ENCODE data around the gene SPACA6. TPM values are rescaled to one million over a fixed set of nuclear protein-coding genes. Genes with fewer than 3 reads are reported as not detected.

SPACA6 gene
- total RNA-seq, 4 donors from 2014 or later: 11.8 to 37.8 (median 17.4) TPM

DNA sequence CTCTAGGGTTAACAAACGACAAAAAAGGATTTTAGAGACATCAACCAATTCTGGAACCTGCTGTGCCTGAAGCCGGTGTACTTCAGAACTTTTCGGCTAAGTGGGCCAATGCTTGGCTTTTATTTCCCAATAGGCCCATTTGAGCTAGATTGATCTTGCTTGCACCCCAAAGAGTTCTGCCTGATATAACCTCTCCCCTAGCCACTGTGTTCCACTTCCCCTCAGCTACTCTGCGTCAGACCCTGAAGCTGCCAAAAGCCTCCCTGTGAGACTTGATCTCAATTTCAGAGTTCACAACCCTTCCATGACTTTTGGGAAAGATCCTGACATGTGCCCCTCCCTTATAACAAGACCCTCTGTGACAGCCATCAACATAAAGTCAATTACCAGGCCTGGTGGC, 40.9 kb upstream of the SPACA6 start:
- TF ChIP-seq, protein P1, sequence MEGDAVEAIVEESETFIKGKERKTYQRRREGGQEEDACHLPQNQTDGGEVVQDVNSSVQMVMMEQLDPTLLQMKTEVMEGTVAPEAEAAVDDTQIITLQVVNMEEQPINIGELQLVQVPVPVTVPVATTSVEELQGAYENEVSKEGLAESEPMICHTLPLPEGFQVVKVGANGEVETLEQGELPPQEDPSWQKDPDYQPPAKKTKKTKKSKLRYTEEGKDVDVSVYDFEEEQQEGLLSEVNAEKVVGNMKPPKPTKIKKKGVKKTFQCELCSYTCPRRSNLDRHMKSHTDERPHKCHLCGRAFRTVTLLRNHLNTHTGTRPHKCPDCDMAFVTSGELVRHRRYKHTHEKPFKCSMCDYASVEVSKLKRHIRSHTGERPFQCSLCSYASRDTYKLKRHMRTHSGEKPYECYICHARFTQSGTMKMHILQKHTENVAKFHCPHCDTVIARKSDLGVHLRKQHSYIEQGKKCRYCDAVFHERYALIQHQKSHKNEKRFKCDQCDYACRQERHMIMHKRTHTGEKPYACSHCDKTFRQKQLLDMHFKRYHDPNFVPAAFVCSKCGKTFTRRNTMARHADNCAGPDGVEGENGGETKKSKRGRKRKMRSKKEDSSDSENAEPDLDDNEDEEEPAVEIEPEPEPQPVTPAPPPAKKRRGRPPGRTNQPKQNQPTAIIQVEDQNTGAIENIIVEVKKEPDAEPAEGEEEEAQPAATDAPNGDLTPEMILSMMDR (IDR thresholded peaks at IDR 0.05): no peak
- TF ChIP-seq POLR2AphosphoS5 (IDR thresholded peaks at IDR 0.05): no peak
- H3K27me3 ChIP-seq: peaks cover 0 to 24% (median 0%) of the 10 kb centered on the region in 4 donors
- H3K27ac ChIP-seq (replicated peaks in 1 of 4): no peak overlapping the region
- 58% methylated on average over 4 of the region's 4 CpGs for WGBS
- no peaks in the 10 kb centered on the region for H3K9me3 ChIP-seq
- no peaks in the 10 kb centered on the region for H3K36me3 ChIP-seq
- H3K4me3 ChIP-seq: no peak overlapping the region
- intact Hi-C loops (cut with DNase I): loop anchor here (10.0 kb wide), 4 partner anchors 47 to 317 kb away; partner anchors contain the start of gene CEACAM18
- H3K4me1 ChIP-seq: peaks cover 0 to 7% (median 6%) of the 10 kb centered on the region in 4 donors
- DNase-seq (ENCODE audit: extremely low spot score): no peak

GRCh38 chr19:51653162-51653561, 40.0 kb upstream of the SPACA6 start:
- Histone ChIP-seq H3K36me3 (no peaks in the 10 kb centered on the region), H3K4me1 (peaks cover 0 to 9% (median 6%) of the 10 kb centered on the region in 4 donors), H3K4me3 (no peak overlapping the region), H3K27me3 (peaks cover 0 to 19% (median 0%) of the 10 kb centered on the region in 4 donors), H3K9me3 (no peaks in the 10 kb centered on the region), H3K27ac (replicated peaks in 1 of 4) (no peak overlapping the region)
- TF ChIP-seq, protein P1 (IDR thresholded peaks at IDR 0.05): no peak
- no peak for TF ChIP-seq POLR2A (IDR thresholded peaks at IDR 0.05; ENCODE audit: low read depth)
- TF ChIP-seq POLR2AphosphoS5 (IDR thresholded peaks at IDR 0.05): no peak
- TF ChIP-seq EP300 (IDR thresholded peaks at IDR 0.05): no peak
- intact Hi-C loops (cut with DNase I): loop anchor here (10.0 kb wide), 4 partner anchors 48 to 318 kb away; partner anchors contain the start of gene CEACAM18
- 30% methylated on average over 2 of the region's 2 CpGs for WGBS
- DNase-seq (ENCODE audit: extremely low spot score): no peak

DNA sequence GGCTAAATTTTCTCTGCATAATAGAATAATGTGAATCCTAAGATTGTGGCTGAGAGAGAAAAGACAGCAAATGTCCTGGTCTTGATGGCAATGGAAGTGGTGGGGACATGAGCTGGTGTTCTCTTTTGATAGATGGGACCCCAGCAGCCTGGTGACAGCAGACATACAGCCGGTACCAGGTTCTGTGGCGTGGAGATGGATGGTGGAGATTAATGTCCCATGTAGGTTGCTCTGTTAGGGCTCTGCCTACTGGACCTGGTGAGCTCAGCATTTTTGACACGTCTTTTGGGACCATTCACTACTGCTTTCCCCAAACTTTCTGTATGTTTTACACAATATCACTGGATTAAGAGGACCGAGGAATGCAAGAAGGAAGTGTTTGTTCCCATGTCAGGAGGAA, 38.3 kb upstream of the SPACA6 start:
- no peak for TF ChIP-seq POLR2AphosphoS5 (IDR thresholded peaks at IDR 0.05)
- no peak overlapping the region for H3K4me3 ChIP-seq
- H3K27me3 ChIP-seq: peaks cover 0 to 18% (median 0%) of the 10 kb centered on the region in 4 donors
- WGBS: 51% methylated on average over 4 of the region's 4 CpGs
- H3K36me3 ChIP-seq: no peaks in the 10 kb centered on the region
- no peaks in the 10 kb centered on the region for H3K9me3 ChIP-seq
- H3K4me1 ChIP-seq: peaks cover 0 to 9% (median 6%) of the 10 kb centered on the region in 4 donors
- no peak for DNase-seq (ENCODE audit: extremely low spot score)
- intact Hi-C loops (cut with DNase I): loop anchor here (10.0 kb wide), 4 partner anchors 50 to 320 kb away; partner anchors contain the start of gene CEACAM18
- H3K27ac ChIP-seq (replicated peaks in 1 of 4): no peak overlapping the region

DNA sequence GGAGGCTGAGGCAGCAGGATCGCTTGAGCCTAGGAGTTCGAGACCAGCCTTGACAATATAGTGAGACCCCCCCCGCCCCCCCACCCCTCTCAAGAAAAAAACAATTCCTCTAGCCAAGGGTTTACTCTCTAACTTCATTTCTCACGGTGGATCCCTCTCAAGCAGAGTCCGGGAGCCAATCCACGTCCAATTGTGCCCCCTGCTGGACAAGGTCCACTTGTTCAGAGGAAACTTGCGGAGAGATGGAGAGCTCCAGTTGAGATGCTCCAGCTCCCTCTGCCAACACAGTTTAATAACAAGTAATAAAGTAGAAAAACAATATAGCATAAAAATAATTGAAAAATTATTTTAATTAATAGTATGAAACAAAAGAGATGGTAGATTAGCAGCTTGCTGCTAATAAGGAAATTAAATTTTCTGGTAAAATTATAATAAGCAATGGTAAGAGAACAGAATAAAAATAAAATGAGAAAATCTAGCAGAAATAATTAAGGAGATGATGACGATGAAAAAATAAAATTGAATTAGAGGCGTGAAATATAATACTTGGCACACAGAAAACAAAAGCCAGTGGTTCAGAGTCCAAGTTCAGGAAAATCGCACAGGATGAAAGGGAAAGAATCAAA, 32.0 kb upstream of the SPACA6 start:
- Histone ChIP-seq H3K9me3 (no peaks in the 10 kb centered on the region), H3K36me3 (no peaks in the 10 kb centered on the region), H3K4me3 (no peak overlapping the region), H3K4me1 (peaks cover 0 to 9% (median 6%) of the 10 kb centered on the region in 4 donors), H3K27me3 (peaks cover 0 to 31% (median 0%) of the 10 kb centered on the region in 4 donors), H3K27ac (replicated peaks in 1 of 4) (no peak overlapping the region)
- intact Hi-C loops (cut with DNase I): no loop called here
- WGBS: 12% methylated on average over 8 of the region's 10 CpGs
- DNase-seq (ENCODE audit: extremely low spot score): no peak
- TF ChIP-seq EP300 (IDR thresholded peaks at IDR 0.05): no peak
- no peak for TF ChIP-seq POLR2A (IDR thresholded peaks at IDR 0.05; ENCODE audit: low read depth)
- no peak for TF ChIP-seq POLR2AphosphoS5 (IDR thresholded peaks at IDR 0.05)
- TF ChIP-seq, protein P1 (IDR thresholded peaks at IDR 0.05): peak; percentile 50 to 57 (median 57)

DNA sequence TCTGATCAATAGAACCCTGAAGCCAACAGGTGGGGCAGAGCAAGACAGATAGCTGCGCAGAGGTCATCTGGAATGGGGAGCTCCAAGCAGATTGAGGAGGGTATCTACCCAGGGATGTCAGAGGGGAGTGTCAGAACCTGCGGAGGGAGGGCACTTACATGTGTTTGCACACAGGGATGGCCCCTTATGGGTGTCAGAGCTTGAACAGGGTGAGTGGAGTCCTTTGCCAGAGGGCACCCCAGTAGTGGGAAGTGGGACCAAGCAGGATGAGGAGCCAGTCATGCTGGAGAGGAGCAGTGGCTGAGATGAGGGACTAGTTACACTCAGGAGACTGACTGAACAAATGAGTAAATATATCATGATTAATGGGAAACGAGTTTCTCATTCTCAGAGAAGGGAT, 29.5 kb upstream of the SPACA6 start:
- DNase-seq (ENCODE audit: extremely low spot score): no peak
- Histone ChIP-seq H3K9me3 (no peaks in the 10 kb centered on the region), H3K36me3 (no peaks in the 10 kb centered on the region), H3K4me1 (no peaks in the 10 kb centered on the region), H3K4me3 (no peak overlapping the region), H3K27me3 (peaks cover 0 to 42% (median 0%) of the 10 kb centered on the region in 4 donors), H3K27ac (replicated peaks in 1 of 4) (no peak overlapping the region)
- 47% methylated on average over 3 of the region's 3 CpGs for WGBS
- TF ChIP-seq EP300 (IDR thresholded peaks at IDR 0.05) (no peak), POLR2A (IDR thresholded peaks at IDR 0.05; ENCODE audit: low read depth) (no peak), POLR2AphosphoS5 (IDR thresholded peaks at IDR 0.05) (no peak)
- TF ChIP-seq, protein P1 (IDR thresholded peaks at IDR 0.05): no peak
- intact Hi-C loops (cut with DNase I): no loop called here

All from esophagus muscularis mucosa (tissue), 4 donors.